D721Med (cell line): ENCODE results near the gene ABCB1.

ENCODE experiments used
- DNase-seq: peaks from one replicate; pipeline ENCODE4 v3.0.0; 2011; ENCODE audit warnings: low spot score; ENCODE audit not compliant: insufficient read length
- FAIRE-seq: peaks from 2 replicates; lab custom pipeline; 2011; peaks lifted over from hg19 to GRCh38; lab: Jason Lieb, UNC
- TF ChIP-seq, protein P1 (sequence below): IDR thresholded peaks from 2 replicates; pipeline ENCODE4 v1.5.1; 2012; ENCODE audit warnings: mild to moderate bottlenecking, control low read depth; ENCODE audit not compliant: insufficient read depth; ENCODE audit errors: missing control alignments

Gene ABCB1

DNA sequence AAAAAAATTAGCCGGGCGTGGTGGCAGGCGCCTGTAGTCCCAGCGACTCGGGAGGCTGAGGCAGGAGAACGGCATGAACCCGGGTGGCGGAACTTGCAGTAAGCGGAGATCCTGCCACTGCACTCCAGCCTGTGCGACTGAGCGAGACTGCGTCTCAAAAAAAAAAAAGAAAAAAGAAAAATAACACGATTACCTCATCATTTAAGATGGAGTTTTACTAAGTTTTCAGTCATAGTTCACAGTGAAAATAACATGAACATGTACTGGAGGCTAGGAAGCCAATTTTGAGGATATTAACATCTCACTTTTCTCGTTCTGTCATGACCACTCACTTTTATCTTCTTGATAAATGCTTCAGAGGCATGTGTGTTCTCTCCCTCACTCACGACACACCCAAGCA lies 24.4 kb upstream of the ABCB1 start:
- DNase-seq (no peak), FAIRE-seq (no peak)
- TF ChIP-seq, protein P1, sequence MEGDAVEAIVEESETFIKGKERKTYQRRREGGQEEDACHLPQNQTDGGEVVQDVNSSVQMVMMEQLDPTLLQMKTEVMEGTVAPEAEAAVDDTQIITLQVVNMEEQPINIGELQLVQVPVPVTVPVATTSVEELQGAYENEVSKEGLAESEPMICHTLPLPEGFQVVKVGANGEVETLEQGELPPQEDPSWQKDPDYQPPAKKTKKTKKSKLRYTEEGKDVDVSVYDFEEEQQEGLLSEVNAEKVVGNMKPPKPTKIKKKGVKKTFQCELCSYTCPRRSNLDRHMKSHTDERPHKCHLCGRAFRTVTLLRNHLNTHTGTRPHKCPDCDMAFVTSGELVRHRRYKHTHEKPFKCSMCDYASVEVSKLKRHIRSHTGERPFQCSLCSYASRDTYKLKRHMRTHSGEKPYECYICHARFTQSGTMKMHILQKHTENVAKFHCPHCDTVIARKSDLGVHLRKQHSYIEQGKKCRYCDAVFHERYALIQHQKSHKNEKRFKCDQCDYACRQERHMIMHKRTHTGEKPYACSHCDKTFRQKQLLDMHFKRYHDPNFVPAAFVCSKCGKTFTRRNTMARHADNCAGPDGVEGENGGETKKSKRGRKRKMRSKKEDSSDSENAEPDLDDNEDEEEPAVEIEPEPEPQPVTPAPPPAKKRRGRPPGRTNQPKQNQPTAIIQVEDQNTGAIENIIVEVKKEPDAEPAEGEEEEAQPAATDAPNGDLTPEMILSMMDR, result no peak

GRCh38 chr7:87624628-87625027 lies 23.9 kb upstream of the ABCB1 start:
- DNase-seq (no peak), FAIRE-seq (no peak)
- TF ChIP-seq, protein P1, result peak; percentile 54

DNA sequence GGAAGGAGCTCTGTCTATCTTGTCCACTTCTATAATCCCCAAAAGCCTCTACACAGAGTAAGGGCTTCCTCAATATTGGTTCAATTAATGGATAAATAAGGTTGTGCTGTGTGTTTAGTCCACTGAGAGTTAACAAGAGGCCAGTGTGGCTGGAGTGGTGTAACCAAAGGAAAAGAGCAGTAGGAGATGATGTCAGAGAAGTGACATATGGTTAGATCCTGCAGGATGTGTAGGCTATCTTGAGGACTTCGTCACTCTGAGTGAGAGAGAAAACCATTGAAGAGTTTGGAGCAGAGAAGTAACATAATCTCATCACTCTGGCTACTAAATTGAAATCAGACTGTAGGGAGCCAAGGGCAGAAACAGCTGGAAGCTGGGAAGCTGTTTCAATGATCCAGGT lies 14.5 kb upstream of the ABCB1 start:
- DNase-seq (no peak), FAIRE-seq (no peak)
- TF ChIP-seq, protein P1, result no peak

- TF ChIP-seq, protein P1, result no peak
- no peak for FAIRE-seq
- DNase-seq, result no peak
Observed at GRCh38 chr7:87609916-87610315, 9.2 kb upstream of the ABCB1 start.

GRCh38 chr7:87608431-87608830 lies 7.7 kb upstream of the ABCB1 start:
- TF ChIP-seq, protein P1, result no peak
- no peak for DNase-seq
- FAIRE-seq, result no peak

- FAIRE-seq (no peak), DNase-seq (no peak)
- TF ChIP-seq, protein P1, result no peak
Observed at GRCh38 chr7:87604264-87604663, 3.6 kb upstream of the ABCB1 start.

DNA sequence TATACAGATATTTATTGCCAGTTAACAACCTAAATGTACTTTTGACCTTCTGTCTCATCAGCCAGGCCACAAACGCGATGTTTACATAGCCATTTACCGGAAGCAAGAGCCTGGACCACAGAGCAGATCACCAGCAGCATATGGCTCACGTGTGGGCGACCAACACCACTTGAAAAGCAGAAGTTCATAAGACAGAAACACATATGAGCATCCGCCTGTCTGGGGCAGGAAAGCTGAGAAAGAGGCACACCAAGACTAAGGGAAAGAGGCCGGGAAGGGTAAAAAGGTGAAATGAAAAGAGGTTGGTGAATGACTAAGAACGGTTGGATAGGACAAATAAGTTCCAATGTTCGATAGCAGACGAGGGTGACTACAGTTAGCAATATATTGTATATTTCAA lies 1.3 kb downstream of the ABCB1 start:
- TF ChIP-seq, protein P1, result no peak
- DNase-seq (no peak), FAIRE-seq (no peak)
